Sigmoid colon (tissue), 7 donors: Measurements from ENCODE around the gene GPANK1. TPM values are rescaled to one million over a fixed set of nuclear protein-coding genes. Genes with fewer than 3 reads are reported as not detected.

Experiments
- DNase-seq: peaks from one replicate; pipeline ENCODE4 v3.0.0-alpha.2; 2019
- H3K27ac ChIP-seq, 4 donors: fragments of 200-600 bp; sonication (generic); one replicate each; pipeline ENCODE4 v1.5.1; 2016 to 2019; ENCODE audit warnings: mild to moderate bottlenecking in 1 of 4
- H3K27me3 ChIP-seq, 3 donors: fragments of 200-600 bp; sonication (generic); one replicate each; pipeline ENCODE4 v1.5.1; 2019; ENCODE audit warnings: mild to moderate bottlenecking in 1 of 3
- H3K36me3 ChIP-seq, 4 donors: fragments of 200-600 bp; sonication (generic); one replicate each; pipeline ENCODE4 v1.5.1; 2016 to 2019
- H3K4me1 ChIP-seq, 4 donors: fragments of 200-600 bp; sonication (generic); one replicate each; pipeline ENCODE4 v1.5.1; 2017 to 2019
- H3K4me3 ChIP-seq, 4 donors: fragments of 200-600 bp; sonication (generic); one replicate each; pipeline ENCODE4 v1.5.1; 2017 to 2019; ENCODE audit warnings: mild to moderate bottlenecking in 2 of 4, moderate library complexity in 1 of 4
- H3K9me3 ChIP-seq, 4 donors: fragments of 200-600 bp in 3 of 4; sonication (generic) in 3 of 4; one replicate each; pipeline versions ENCODE4 v1.5.1 to v1.6.1; 2013 to 2019
- EP300 ChIP-seq, 4 donors: sonication (generic); formaldehyde crosslinking; IDR thresholded peaks; one replicate each; pipeline ENCODE4 v1.6.1; 2017; ENCODE audit warnings: antibody characterized with exemption in 4 of 4
- POLR2A ChIP-seq, 2 donors: fragments of 450-650 bp; IDR thresholded peaks; one replicate each; pipeline ENCODE4 v1.6.1; 2016; ENCODE audit warnings: antibody characterized with exemption in 2 of 2, mild to moderate bottlenecking in 2 of 2, moderate library complexity in 2 of 2
- POLR2AphosphoS5 ChIP-seq, 4 donors: sonication (generic); formaldehyde crosslinking; IDR thresholded peaks; one replicate each; pipeline ENCODE4 v1.6.1; 2017; ENCODE audit warnings: antibody characterized with exemption in 4 of 4
- WGBS, 2 donors: extraction: QIAGEN DNeasy Blood & Tissue Kit; methylation state at CpG; one replicate each; pipeline ENCODE4 v1.1.7; 2013; 5-methylcytosine and 5-hydroxymethylcytosine counted together
- intact Hi-C: fragments of 100-400 bp; cut with DNase I; formaldehyde crosslinking; loops from one replicate; pipeline ENCODE4 v1.15.1; 2023
- polyA plus RNA-seq, 3 donors: library from polyadenylated mRNA; stranded (reverse); fragments of 200-250 nt; gene quantifications; one replicate each; pipeline ENCODE4 v1.2.3, GENCODE V29; 2013
- total RNA-seq, 4 donors: library from RNA; depleted of rRNA; stranded (reverse); fragments of >200 nt; gene quantifications; one replicate each; pipeline ENCODE4 v1.1.0, GENCODE V29; 2016
- TF ChIP-seq, protein P1 (sequence below), 4 experiments: fragments of 450-650 bp in 3 of 4; fragments of 200-600 bp in 1 of 4; IDR thresholded peaks; one replicate each; pipeline ENCODE4 v1.5.1; 2016 to 2019; ENCODE audit warnings: antibody characterized with exemption in 4 of 4, mild to moderate bottlenecking in 3 of 4, moderate library complexity in 2 of 4
- donor health status: healthy with polysubstance abuse.
- donor health status: Bipolar disorder and iron deficiency.
- donor health status: healthy.

The GPANK1 gene
- total and polyA plus RNA-seq, 7 donors, result 15.3 to 29.6 (median 22.8) TPM

DNA sequence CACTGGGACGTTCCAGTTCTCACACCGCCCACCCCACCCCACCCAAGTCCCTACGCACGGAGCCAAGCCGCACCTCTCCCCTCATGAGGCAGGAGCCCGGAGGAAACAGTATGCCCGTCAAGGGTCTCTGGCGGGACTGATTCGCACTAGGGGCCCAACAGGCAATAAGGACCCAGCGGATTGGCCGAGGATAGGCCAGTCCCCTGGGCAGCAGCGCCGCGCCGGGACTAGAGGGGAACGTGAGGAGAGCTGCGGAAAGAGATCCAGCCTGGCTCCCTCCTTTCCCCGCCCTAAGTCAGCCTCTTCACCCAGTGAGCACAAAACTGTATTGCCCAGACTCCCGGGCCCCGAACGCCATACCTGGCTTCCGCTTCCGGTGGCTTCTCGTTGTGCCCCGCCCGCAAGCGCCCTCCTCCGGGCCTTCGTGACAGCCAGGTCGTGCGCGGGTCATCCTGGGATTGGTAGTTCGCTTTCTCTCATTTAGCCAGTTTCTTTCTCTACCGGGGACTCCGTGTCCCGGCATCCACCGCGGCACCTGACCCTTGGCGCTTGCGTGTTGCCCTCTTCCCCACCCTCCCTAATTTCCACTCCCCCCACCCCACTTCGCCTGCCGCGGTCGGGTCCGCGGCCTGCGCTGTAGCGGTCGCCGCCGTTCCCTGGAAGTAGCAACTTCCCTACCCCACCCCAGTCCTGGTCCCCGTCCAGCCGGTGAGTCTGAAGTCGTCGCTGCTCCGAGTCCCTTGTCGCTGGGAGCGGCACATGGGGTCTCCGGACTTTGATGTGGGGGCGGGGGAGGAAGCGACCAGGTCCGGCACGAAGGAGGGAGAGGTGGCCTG, 922 bp upstream of the GPANK1 start, which contains the start of gene CSNK2B:
TSS of gene CSNK2B (plus strand) at position 580 of the 836 bp plus-strand sequence. CDS start 752 bp downstream, outside the sequence.
- peaks cover 0 to 60% (median 47%) of the 10 kb centered on the region in 4 donors for H3K4me1 ChIP-seq
- H3K36me3 ChIP-seq, result peaks cover 38 to 49% (median 43%) of the 10 kb centered on the region in 4 donors
- WGBS, 2 donors, result 0 to 1% methylated on average over 63 of the region's 63 CpGs
- peak within 1 kb of the TSS; percentile 95 to 98 (median 98) for H3K27ac ChIP-seq
- intact Hi-C loops, result loop anchor here (1.0 to 10.0 kb wide), 3 partner anchors 162 to 1609 kb away; partner anchors contain the start of genes AGPAT1, B3GALT4, HSPA1B and RNF5
- no peaks in the 10 kb centered on the region for H3K9me3 ChIP-seq
- no peaks in the 10 kb centered on the region for H3K27me3 ChIP-seq
- TF ChIP-seq POLR2A (IDR thresholded peaks at IDR 0.05) (peak; percentile 54 to 84), POLR2AphosphoS5 (IDR thresholded peaks at IDR 0.05) (peak; percentile 77 to 92 (median 88)), EP300 (IDR thresholded peaks at IDR 0.05) (no peak)
- TF ChIP-seq, protein P1, sequence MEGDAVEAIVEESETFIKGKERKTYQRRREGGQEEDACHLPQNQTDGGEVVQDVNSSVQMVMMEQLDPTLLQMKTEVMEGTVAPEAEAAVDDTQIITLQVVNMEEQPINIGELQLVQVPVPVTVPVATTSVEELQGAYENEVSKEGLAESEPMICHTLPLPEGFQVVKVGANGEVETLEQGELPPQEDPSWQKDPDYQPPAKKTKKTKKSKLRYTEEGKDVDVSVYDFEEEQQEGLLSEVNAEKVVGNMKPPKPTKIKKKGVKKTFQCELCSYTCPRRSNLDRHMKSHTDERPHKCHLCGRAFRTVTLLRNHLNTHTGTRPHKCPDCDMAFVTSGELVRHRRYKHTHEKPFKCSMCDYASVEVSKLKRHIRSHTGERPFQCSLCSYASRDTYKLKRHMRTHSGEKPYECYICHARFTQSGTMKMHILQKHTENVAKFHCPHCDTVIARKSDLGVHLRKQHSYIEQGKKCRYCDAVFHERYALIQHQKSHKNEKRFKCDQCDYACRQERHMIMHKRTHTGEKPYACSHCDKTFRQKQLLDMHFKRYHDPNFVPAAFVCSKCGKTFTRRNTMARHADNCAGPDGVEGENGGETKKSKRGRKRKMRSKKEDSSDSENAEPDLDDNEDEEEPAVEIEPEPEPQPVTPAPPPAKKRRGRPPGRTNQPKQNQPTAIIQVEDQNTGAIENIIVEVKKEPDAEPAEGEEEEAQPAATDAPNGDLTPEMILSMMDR (IDR thresholded peaks at IDR 0.05), result no peak
- peak; percentile 99 for DNase-seq
- H3K4me3 ChIP-seq, result peak within 1 kb of the TSS; percentile 81 to 96 (median 88)

DNA sequence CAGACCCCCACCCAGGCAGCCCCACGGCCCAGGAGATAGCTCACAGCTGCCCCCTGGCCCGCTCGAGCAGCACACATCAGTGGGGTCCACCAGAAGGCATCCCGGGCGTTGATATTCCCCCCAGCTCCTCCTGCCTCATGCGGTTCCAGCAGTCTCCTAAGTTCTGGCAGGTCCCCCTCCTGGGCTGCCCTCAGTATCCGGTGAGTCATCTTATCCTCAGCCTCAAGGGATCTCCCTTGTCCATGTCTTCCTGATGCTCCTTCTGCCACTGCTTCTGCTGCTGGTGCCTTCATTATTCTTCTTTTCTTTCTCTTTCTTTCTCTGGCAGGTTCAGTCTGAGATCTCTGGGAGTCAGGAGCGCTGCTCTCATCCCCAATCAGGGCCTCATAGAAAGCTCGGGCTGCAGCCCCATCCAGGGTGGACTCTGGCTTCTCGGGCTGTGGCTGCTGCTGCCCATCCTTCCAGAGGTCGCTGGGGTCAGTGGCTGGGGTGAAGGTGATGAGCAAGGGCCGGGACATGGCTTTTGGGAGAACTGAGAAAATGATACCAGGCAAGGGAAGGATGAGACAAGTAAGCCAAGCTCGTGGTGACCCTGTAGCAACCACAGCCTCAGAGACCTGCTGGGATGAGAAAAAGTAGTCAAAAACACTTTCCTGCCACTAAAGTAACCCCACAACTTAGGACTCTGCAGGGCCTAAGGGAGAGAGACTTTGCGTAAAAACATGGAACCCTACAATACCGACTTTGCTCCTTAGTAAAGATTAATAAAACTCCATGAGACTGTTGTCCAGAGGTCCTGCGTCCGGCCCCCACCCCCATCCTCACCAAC, 622 bp downstream of the GPANK1 start:
- peak overlapping the region; percentile 81 to 96 (median 88) for H3K4me3 ChIP-seq
- no peaks in the 10 kb centered on the region for H3K27me3 ChIP-seq
- DNase-seq, result peak; percentile 88
- TF ChIP-seq POLR2AphosphoS5 (IDR thresholded peaks at IDR 0.05) (peak in 2 of 4 donors; percentile 11 to 46), POLR2A (IDR thresholded peaks at IDR 0.05) (no peak)
- TF ChIP-seq, protein P1 (IDR thresholded peaks at IDR 0.05), result no peak
- peak overlapping the region; percentile 95 to 98 (median 98) for H3K27ac ChIP-seq
- H3K36me3 ChIP-seq, result peaks cover 22 to 33% (median 28%) of the 10 kb centered on the region in 4 donors
- no peaks in the 10 kb centered on the region for H3K9me3 ChIP-seq
- 27 to 28% methylated on average over 17 of the region's 17 CpGs for WGBS, 2 donors
- peaks cover 0 to 68% (median 56%) of the 10 kb centered on the region in 4 donors for H3K4me1 ChIP-seq
- intact Hi-C loops, result loop anchor here (10.0 kb wide), 1 partner anchor 1611 kb away; the partner anchor contains the start of genes B3GALT4, RPS18 and VPS52

DNA sequence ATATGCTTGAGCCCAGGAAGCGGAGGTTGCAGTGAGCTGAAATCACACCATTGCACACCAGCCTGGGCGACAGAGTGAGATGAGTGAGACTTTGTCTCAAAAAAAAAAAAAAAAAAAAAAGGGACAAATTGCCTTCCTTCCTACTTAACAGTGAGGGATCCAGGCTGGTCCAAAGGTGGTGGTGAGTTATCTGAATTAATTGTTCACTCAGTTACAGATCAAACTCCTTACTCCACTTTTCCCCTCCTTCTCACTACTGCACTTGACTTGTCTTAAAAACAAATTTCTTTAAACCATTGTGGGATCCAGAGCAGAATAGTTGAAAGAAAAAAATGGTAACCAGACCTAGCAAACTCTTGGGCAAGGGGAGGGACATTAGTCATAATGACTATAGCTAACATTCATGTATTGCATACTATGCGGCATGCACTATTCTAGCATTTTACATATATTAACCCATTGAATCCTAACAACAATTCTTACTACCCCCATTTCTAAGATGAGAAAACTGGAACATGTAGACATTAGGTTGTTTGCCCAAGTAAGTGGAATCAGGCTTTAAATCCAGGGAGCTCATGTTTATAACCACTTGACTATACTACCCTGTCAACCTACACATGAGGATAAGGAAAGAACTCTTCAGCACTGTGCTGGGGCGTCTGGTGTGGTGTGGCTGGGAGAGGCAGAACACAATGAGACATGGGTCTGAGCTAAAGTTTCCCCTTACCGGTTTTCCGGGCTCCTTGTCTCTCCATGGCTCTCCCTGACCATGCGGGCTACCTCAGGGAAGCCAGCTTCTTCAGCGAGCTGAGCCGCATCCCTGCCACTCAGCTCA, 1.5 kb downstream of the GPANK1 start:
- 68 to 76% methylated on average over 9 of the region's 9 CpGs for WGBS, 2 donors
- H3K9me3 ChIP-seq, result no peaks in the 10 kb centered on the region
- intact Hi-C loops, result loop anchor here (10.0 kb wide), 1 partner anchor 1611 kb away; the partner anchor contains the start of genes B3GALT4, RPS18 and VPS52
- peaks cover 14 to 25% (median 20%) of the 10 kb centered on the region in 4 donors for H3K36me3 ChIP-seq
- TF ChIP-seq, protein P1 (IDR thresholded peaks at IDR 0.05), result no peak
- TF ChIP-seq POLR2AphosphoS5 (IDR thresholded peaks at IDR 0.05), result no peak
- no peak for DNase-seq
- peak overlapping the region; percentile 95 to 98 (median 98) for H3K27ac ChIP-seq
- no peaks in the 10 kb centered on the region for H3K27me3 ChIP-seq
- H3K4me3 ChIP-seq, result peak overlapping the region; percentile 81 to 96 (median 88)
- peaks cover 0 to 72% (median 64%) of the 10 kb centered on the region in 4 donors for H3K4me1 ChIP-seq
